ENCODE results near the gene CDIPT.
A peak's percentile ranks its signal among the peaks of the same experiment; 100 is the strongest.
"Not testable (repeated sequence)": the region's sequence is repeated elsewhere in the genome, so short reads cannot be mapped to it uniquely, and the experiment has no call there.

CDIPT gene

DNA sequence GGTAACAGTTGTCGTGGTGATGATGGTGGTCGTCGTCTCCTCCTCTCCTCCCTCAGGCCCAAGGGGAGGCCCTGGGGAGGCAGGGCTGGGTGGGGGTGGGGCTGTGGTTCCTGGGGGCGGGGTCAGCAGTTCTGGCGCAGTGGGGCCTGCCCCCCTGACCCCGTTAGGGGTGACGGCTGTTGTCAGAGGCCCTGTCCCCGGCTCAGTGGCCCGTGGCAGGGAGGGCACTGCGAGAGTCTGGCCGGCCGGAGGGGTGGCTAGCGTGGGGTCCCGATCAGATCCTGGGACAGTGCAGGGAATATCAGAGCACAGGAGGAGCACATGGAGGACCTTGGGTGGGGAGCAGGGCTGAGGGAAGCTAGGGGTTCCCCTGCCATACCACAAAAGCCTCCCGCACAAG lies 33.8 kb upstream of the CDIPT start:
- DNase-seq (ENCODE audit: low read depth) = no peak

DNA sequence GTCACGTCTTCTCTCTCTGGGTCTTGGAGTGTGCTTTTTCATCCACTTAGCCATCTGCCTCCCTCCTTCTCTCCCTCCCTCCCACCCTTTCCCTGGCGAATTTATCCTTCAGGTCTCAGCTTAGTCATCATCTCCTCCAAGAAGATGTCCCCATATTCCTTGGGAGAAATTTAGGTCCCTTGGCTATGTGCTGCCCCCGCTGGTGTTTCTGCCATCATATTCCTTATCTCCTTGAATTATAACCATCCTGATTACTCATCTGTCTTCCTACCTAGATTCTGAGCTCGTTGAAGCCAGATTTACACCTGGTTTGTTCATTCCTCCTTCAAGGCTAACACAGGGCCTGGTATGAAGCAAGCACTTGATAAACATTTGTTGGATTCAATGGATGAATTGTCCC lies 31.3 kb upstream of the CDIPT start:
- no peak for DNase-seq (ENCODE audit: low read depth)

DNA sequence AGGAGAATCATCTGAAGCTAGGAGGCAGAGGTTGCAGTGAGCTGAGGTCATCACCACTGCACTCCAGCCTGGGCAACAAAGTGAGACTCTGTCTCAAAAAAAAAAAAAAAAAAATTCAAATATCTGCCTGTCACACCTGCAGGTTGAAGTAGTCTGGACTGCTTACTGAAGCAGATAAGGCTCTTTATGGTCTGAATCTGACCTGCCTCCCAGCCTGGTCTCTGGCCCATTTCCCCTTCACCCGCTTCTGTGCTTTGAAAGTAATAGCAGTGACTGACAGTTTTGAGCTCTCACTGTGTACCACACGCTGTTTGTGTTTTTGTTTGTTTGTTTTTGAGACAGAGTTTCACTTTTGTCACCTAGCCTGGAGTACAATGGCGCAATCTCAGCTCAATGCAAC lies 30.5 kb upstream of the CDIPT start:
- DNase-seq (ENCODE audit: low read depth) = no peak

DNA sequence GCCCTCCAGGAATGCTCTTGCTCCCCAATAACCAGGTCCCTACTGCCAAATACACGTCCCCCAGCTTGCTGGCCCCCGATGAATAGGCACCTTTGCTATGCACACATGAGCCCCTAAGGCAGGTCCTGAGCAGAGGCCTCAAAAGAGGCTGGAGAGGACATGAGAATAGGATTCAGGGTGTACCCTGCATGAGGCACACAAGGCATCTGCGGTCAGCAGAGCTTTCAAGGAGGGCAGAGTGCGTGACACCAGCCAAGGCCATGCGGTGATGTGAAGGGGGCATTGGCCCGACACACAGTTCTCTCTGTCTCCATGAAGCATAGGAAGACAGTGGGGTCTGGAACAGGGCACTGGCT lies 29.4 kb upstream of the CDIPT start:
- DNase-seq (ENCODE audit: low read depth) = no peak

DNA sequence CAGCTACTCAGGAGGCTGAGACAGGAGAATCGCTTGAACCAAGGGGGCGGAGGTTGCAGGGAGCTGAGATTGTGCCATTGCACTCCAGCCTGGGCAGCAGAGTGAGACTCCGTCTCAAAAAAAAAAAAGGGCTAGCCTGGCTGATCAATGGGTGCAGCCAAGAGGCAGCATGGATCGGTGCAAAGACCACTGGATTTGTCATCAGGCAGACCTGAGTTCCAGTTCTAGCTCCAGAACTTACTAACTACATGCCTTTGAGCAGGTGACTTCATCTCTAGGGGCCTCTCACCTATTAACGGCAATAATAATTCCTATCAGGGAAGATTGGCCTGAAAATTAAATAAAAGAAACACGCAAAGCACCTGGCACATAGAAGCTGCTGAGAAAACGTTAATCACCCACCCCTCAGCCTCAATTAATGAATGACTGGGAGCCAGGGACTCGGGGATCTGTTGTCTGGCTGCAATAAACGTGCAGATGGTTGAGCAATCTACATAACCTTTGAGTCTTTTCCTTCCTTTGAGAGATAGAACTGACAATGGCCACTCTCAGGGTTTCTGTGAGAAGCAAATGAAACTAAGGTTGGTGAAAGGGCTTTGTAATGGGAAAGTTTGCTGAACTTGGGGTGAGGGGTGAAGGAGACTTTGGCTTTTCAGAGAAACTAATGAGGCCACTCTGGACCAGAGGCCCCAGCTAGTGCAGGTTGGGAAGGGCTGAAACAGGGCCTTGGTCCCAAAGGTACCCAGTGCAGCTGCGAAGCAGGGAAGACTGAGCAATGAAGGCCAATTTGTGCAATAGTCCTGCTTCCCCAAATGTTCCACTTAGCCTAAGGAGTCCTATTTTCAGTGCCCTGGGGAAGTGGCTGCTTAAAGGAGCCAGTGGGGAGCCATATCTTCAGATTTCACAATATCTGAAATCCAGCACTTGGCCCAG lies 28.8 kb upstream of the CDIPT start:
- no peak for DNase-seq (ENCODE audit: low read depth)

DNA sequence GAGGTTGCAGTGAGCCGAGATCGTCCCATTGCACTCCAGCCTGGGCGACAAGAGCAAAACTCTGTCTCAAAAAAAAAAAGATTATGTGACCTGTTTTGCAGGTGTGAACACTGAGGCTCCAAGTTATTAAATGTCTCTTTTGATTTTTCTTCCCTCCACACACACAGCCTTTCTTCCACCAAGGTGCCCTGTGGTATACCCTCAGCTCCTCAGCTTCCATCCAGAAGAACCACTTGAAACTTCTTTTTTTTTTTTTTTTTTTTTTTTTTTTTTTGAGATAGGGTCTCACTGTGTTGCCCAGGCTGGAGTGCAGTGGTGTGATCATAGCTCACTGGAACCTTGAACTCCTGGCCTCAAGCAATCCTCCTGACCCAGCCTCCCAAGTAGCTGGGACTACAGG lies 26.3 kb upstream of the CDIPT start:
- not testable (repeated sequence) for DNase-seq (ENCODE audit: low read depth)

DNA sequence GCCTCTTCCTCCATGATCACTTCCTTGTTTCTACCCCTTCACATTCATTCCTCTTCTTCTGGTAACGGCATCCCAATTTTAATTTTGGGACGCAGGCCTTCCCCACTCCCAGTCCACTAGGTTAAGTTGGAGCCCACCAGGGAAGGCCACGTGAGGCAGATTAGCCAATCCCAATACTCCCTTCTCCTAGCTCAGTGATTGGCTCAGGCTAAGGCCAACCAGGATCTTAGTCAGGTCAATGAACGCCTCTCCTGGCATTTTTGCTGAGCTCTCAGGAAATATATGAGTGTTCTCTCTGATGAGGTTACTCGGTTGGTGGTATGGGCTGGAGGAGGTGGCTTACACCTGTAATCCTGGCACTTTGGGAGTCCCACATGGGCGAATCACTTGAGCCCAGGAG lies 21.0 kb upstream of the CDIPT start:
- DNase-seq (ENCODE audit: low read depth) = no peak

DNA sequence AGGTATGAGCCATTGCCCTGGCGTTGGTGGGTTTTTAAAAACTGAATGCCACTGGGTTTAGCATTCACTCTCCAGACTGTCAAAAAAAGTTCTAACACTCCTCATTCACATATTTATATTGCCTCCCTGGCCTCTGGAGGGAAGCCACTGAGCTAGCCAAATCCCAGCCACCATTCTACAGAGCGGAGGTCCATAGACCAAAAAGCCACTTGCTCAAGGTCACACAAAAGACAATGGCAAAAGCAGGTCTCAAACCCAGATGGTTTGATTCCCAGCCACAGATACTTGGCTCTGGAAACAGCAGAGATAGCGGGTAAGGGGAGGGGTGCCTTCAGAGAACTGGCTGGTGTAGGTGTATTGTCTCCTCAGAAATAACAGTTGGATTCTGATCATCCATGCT lies 18.0 kb upstream of the CDIPT start:
- DNase-seq (ENCODE audit: low read depth) = no peak

DNA sequence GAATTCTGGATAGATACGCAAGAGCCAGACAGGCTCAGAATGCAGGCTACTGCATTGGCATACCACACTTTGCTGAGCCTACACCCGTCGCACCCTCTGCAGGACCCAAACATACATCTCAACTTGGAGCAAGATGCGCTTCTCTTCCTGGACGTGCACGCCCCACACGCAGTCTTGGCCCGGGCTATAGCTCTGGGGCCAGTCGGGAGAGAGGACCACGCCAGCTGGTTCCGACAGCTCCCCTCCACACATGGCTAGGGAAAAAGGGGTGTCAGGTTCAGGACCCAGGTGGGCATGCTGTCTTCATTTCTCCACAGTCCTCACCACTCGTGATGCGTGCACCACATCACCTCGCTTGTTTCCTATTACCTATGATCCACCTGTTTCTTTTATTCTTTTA lies 15.1 kb upstream of the CDIPT start:
- no peak for DNase-seq (ENCODE audit: low read depth)

DNA sequence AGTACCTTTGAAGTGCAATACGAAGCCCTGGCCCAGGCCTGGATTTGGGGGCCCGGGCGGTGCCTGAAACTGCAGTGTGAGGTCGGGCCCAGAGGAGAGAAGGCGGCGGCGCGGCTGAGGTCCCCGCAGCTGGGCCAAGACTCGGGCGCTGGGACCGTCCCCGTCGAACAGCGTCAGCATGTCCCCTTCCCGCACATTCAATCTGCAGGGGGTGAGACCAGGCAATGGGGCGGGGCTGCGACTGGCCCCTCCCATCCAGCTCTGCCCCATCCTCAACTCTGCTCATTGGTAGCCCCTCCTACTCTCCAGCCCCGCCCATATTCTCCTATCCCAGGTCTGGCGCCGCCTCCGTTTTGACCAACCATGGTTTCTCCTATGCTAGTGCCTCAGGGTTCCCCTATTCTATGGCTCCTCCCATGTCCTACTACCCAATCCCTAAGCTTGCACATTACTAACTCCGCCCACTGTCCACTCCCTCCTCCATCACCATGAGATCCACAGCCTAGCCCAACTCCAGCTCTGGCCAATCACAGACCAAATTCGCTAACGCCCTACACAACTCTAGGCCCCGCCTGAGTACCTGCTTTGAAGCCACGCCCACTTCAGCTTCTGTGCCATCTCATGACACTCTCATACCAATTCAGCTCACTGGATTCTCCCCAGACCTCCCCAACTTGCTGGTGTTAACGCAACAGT lies 14.4 kb upstream of the CDIPT start:
- DNase-seq (ENCODE audit: low read depth) = peak; percentile 24

DNA sequence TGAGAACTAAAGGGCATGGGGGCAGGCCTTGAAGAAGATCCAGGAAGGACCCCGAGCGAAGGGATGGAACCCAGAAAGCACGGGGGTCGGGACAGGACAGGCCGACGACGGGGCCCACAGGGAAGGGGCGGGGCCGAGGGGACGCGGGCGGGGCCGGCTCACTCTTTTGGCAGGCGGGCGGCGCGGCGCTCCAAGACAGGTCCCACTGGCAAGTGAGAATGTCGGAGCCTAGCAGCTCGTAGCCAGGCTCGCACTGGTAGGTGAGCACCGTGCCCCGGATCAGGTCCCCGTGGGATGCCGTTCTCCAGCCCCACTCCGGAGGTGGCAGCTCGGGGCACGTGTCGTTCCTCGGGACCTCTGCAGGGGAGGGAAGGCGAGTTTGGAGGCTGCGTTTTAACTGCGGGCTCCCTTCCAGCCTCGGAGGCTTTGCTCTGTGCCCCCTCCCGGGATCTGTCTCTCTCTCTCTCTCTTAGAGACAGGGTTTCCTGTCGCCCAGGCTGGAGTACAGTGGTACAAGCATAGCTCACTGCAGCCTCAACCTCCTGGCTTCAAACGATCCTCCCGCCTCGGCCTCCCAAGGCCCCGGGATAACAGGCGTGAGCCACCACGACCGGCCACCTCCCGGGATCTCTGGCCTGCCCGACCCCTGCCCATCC lies 13.7 kb upstream of the CDIPT start:
- DNase-seq (ENCODE audit: low read depth) = no peak

DNA sequence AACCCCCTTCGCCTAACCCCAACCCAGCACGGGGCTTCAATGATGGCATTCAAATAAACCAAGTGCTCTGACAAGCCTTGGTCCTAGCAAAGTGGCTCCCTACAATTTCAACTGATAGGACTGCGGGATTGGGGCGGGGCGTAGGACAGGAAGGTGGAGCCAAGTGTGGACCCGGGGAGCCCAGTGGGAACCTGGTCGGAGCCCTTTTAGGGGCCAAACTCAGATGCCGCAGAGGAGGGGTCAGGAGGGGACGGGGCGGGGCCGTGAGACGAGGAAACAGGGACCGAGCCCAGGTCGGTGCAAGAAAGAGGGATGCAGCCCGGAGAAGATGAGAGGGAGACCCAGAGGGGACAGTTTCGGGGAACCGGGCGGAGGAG lies 13.2 kb upstream of the CDIPT start:
- DNase-seq (ENCODE audit: low read depth) = no peak

DNA sequence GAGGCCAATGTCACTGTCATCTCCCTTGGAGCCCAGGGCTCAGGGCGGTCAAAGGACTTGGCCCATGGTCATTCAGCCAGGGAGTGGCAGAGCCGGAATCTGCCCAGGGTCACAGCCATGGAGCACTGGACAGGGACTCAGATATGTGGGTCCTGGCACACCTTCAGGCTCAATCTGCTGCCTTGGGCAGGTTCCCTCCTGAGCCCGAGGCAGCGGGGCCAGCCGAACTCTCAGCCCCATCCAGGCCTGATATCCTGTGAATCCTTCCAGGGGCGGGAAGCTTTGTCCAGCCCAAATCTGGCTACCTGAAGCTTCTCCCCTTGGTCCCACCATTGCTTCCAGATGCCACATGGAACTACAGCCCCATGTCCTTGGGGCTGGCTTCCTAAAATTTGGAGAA lies 12.2 kb upstream of the CDIPT start:
- DNase-seq (ENCODE audit: low read depth) = no peak

DNA sequence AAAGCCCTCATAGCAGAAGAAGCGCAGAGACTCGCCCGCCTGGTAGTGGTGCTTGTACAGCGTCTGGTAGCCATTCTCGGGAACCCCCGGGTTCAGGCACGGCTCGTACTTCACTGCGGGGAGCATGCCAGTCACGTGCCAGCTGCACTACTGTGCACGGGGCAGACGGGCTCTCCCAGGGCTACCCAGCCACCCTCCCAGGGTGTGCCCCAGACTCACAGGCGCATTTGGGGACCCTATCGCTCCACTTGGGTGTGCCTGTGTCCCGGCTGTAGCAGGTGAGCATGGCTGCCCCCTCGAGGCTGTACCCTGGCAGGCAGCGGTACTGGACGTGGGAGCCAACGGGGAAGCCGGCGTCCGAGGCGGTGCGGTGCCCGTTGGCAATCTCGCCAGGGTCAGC lies 10.3 kb upstream of the CDIPT start:
- DNase-seq (ENCODE audit: low read depth) = no peak

DNA sequence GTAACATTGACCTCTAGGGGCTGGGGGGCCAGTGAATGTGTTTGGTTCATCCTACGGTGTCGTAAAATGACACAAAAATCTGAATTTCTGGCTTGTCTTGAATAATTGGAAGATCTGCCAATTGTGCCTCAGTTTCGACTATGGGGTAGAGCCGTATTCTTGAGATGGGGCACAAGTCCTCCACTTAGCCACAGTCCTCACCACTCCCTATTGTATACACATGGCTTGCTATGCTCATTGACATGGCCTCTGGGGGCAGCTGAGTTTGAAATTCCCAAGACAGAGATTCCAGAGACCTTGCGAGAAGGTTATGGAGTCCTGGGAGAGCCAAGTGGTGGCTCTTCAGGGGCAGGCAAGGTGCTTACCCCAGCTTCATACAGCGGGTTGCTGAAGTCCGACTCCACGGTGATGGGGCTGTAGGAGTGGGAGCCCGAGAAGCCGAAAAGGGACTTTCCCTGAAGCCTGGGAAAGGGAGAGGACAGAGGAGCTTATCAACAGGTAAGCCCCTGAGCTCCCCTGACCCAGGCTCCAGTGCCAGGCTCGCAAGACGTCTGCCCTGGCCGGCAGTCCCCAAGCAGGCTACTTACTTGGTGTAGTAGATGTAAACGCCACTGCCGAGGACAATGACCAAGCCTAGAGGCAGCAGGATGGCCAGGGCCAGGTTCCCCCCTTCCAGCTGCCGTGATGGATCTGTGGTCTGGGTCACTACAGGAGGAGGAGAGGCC lies 9.0 kb upstream of the CDIPT start:
- no peak for DNase-seq (ENCODE audit: low read depth)

DNA sequence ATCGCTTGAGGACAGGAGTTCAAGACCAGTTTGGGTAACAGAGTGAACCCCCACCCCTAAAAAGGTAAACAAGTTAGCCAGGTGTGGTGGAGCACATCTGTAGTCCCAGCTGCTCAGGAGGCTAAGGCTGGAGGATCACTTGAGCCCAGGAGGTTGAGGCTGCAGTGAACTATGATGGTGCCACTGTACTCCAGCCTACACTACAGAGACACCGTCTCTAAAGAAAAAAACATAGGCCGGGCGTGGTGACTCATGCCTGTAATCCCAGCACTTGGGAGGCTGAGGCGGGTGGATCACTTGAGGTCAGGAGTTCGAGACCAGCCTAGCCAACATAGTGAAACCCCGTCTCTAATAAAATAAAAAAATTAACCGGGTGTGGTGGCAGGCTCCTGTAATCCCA lies 6.0 kb upstream of the CDIPT start:
- DNase-seq (ENCODE audit: low read depth) = not testable (repeated sequence)

DNA sequence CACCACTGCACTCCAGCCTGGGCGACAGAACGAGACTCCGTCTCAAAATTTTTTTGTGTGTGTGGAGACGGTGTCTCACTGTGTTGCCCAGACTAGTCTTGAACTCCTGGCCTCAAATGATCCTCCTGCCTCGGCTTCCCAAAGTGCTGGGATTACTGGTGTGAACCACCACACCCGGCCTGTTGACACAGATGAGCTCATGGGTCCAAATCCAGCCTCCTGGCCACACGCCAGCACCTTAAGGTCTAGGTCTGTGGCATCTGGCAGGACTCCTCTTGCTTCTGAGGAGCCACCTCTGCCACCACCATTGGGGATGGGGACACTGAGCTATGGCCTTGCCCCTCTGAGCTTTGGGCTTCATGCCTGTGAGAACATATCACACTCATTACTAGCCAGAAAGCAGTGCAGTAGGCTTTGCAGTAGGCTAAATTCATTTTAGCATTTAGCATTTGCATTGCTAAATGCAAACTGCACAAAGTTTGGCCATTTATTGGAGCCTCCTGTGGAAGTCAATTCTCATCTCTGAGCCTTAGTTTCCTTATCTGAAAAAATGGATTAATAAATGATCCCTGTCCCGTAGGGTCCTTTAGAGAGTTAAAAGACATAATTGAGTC lies 5.5 kb upstream of the CDIPT start:
- DNase-seq (ENCODE audit: low read depth) = no peak

DNA sequence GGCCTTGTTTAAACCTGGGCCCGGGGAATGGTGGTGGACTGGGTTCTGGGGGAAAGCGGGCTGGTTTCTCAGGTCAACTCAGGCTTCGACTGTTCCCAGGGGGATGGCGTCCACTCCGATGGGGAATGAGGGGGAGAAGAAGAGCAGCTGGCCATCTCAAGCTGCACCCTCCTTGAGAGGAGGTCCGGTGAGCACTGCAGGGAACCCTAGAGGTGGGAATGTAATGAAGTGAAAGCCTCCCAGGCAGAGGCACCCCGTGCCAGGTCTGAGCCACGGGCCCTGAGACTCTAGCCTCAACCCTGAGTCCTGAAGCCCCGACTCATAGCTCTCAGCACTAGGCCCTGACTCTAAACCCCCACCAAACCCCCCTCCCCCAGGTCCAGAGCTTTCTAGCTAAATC lies 1.2 kb upstream of the CDIPT start:
- no peak for DNase-seq (ENCODE audit: low read depth)

DNA sequence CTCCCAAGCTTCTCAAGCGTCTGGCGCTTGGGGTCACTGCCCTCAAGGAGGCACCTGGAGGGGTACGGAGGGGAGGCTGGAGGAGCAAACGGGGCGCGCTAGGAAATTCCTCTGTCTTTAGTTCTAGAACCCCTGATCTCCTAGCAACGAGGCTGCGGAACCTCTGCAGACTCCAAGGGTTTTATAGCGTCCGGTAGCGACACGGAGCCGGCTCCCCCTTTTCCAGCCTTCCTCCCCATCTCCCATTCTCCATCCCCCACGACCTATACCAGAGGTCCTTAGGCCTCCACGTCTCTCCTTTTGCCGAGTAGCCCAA lies 601 bp upstream of the CDIPT start:
- no peak for DNase-seq (ENCODE audit: low read depth)

DNA sequence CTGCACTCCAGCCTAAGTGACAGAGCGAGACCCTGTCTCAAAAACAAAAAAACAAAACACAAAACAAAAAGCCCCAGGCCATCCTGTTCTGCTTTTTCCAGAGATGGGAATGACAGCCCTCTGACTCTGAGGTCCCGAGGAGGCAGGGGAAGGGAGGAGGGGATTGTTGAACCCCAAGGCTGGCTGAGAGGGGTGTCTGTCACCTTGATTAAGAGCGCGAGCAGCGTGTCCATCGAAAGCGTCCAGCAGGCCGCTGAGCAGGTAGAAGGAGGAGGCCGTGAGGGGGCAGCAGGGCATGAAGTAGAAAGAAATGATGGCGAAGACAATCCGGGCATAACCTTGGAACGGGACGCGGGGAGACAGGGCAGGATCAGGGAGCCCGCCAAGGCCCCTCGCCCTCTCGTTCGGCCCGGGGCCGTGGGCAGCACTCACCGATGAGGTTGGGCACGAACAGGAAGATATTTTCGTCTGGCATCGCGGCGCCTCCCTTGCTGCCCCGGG lies 593 bp downstream of the CDIPT start:
- DNase-seq (ENCODE audit: low read depth) = no peak

DNA sequence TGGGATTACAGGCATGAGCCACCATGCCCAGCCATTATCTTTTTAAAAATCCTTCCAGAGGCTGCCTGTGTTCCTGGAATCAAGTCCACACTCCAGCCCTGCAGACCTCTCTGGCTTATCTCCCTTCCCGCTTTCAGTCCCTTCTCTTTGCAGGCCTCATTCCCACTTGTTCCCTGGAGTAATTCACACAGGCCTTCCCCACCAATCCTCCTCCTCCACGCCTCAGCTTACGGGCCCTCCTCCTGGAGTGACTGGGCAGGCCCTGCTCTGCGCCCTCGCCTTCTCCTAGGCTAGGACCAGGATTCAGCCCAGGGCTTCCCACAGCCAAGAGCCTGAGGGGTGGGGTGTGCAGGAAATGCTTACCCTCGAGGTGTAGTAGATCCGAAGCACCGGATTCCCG lies 2.8 kb downstream of the CDIPT start:
- DNase-seq (ENCODE audit: low read depth) = no peak

DNA sequence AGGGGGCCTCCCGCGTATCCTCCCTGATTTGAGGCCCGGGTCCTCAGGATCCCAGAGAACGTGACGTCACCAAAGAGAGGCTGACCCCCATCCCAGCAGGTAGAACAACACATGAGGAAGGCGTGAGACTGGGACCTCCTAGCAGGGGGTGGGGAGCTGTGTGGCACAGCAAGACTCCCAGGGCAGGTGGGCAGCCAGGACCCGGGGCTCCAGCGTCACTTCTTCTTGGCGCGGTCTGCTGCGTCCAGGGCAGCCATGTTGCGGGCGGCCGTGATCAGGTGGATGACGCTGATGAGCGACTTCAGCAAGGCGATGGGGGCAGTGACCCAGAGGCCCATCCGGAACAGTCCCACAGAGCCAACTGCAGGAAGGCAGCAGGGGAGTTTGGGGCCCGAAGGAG lies 4.1 kb downstream of the CDIPT start:
- no peak for DNase-seq (ENCODE audit: low read depth)

Measured in stimulated activated CD4-positive, alpha-beta T cell treated with anti-CD3 and anti-CD28 coated beads, Interleukin-2, amount 100 ng/mL, for 4 hours (primary cell).